ENCODE measurements around the gene SEMA4D.

GRCh38 chr9:89325733-89326132 lies 172.2 kb downstream of the SEMA4D start:
- TF ChIP-seq CTCF (IDR thresholded peaks at IDR 0.05; ENCODE audit: poor library complexity, severe bottlenecking) (no peak), EZH2 (IDR thresholded peaks at IDR 0.05; ENCODE audit: borderline replicate concordance, insufficient read depth, low read length, poor library complexity, severe bottlenecking) (no peak), REST (IDR thresholded peaks at IDR 0.05; ENCODE audit: borderline replicate concordance) (no peak), POLR2AphosphoS5 (IDR thresholded peaks at IDR 0.05) (no peak), TAF1 (IDR thresholded peaks at IDR 0.05; ENCODE audit: low read depth) (no peak), RAD21 (conservative IDR thresholded peaks at IDR 0.05) (no peak), MXI1 (conservative IDR thresholded peaks at IDR 0.05; ENCODE audit: poor library complexity, severe bottlenecking) (no peak)
